PFSK-1 (cell line): ENCODE data around the gene PARP1.

Experiments
- FOXP2 ChIP-seq: optimal IDR thresholded peaks from 2 replicates; pipeline ENCODE3; 2011; ENCODE audit warnings: borderline replicate concordance, control low read depth, inconsistent platforms; ENCODE audit not compliant: insufficient read depth; ENCODE audit errors: extremely low read length, extremely low read depth
- POLR2AphosphoS5 ChIP-seq: IDR thresholded peaks from 2 replicates; pipeline ENCODE4 v1.6.1; 2012; ENCODE audit warnings: low read depth, mild to moderate bottlenecking, control low read depth, low read length, moderate library complexity
- REST ChIP-seq, 2 experiments: IDR thresholded peaks; 2 replicates each; pipeline versions ENCODE4 v1.6.1 to v1.8.0; 2011 to 2012; ENCODE audit warnings: low read depth in 2 of 2, low read length in 2 of 2, control low read depth in 1 of 2, inconsistent platforms in 1 of 2, mild to moderate bottlenecking in 1 of 2, moderate library complexity in 1 of 2; ENCODE audit not compliant: insufficient read depth in 1 of 2
- SIN3A ChIP-seq: IDR thresholded peaks from 2 replicates; pipeline ENCODE4 v1.6.1; 2012; ENCODE audit warnings: mild to moderate bottlenecking, low read length, moderate library complexity, borderline replicate concordance; ENCODE audit not compliant: insufficient read depth
- TAF1 ChIP-seq: IDR thresholded peaks from 2 replicates; pipeline ENCODE4 v1.6.1; 2012; ENCODE audit warnings: low read length, control low read depth, borderline replicate concordance; ENCODE audit not compliant: insufficient read depth

PARP1 gene

GRCh38 chr1:226357416-226357815 is 50.5 kb downstream of the PARP1 start:
- no peak for TF ChIP-seq POLR2AphosphoS5
- TF ChIP-seq REST (IDR thresholded peaks at IDR 0.05; ENCODE audit: insufficient read depth in 1 of 2, low read depth in 2 of 2, low read length in 2 of 2) = no peak
- no peak for TF ChIP-seq FOXP2
- TF ChIP-seq TAF1 = no peak
- no peak for TF ChIP-seq SIN3A

GRCh38 chr1:226355669-226356551 is 52.0 kb downstream of the PARP1 start:
- TF ChIP-seq SIN3A = no peak
- no peak for TF ChIP-seq POLR2AphosphoS5
- no peak for TF ChIP-seq TAF1
- no peak for TF ChIP-seq REST (IDR thresholded peaks at IDR 0.05; ENCODE audit: insufficient read depth in 1 of 2, low read depth in 2 of 2, low read length in 2 of 2)
- TF ChIP-seq FOXP2 = no peak

- TF ChIP-seq POLR2AphosphoS5 (0 out of 2 replicates have a peak, but pooled peaks have one; percentile 12), REST (IDR thresholded peaks at IDR 0.05; ENCODE audit: insufficient read depth in 1 of 2, low read depth in 2 of 2, low read length in 2 of 2) (no peak)
Measured at GRCh38 chr1:226355016-226355415, 52.9 kb downstream of the PARP1 start.

DNA sequence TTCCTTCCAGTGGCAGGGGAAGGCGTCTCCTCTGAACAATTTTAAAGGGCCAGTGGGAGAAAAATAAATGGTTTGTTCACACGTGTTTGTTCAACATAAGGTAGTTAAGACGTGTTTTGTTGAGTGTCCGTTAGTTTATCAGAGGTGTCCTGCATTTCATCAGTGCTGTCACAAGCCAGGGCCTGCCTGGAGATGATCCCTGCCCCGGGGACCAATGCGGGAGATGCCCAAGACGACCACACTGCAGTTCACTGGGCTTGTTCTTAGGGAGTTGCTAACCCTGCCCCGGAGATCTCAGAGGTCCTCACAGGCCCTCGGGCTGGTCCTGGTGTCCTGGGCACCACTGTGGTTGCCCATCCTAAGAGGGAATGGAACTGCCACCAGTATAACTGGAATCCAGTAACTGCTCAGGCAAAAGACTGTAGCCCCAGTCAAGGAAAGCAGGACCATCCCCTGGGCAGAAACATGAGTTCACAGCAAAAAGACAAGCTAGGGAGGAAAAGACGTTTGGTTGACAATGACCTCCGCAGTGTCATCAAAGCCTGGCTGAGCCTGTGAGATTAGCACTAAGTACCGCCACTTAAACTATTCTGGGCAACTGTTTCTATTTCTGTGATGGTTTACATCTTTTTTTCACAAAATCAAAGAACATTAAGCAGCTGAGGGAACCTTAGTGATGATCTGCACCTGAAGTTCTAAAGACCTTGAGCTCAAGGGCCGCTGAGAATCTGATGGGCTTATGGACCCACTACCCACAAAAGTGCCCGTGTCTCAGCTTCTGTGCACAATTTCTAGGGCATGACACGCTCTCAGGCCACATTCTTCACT is 54.0 kb downstream of the PARP1 start:
- no peak for TF ChIP-seq FOXP2

- TF ChIP-seq TAF1 = no peak
- TF ChIP-seq REST (IDR thresholded peaks at IDR 0.05; ENCODE audit: insufficient read depth in 1 of 2, low read depth in 2 of 2, low read length in 2 of 2) = no peak
- TF ChIP-seq POLR2AphosphoS5 = no peak
- no peak for TF ChIP-seq SIN3A
- no peak for TF ChIP-seq FOXP2
Measured at GRCh38 chr1:226351709-226352108, 56.2 kb downstream of the PARP1 start.
